Natural killer cell (primary cell): ENCODE results near the gene SCN11A. TPM values are rescaled to one million over a fixed set of nuclear protein-coding genes. Genes with fewer than 3 reads are reported as not detected.

ENCODE experiments used
- ATAC-seq, 3 donors: fragments of 150-1000 bp in 2 of 3; fragments of 200-7000 bp in 1 of 3; cut with Tn5 transposase; 1 replicate in 1 of 3; 2 replicates in 2 of 3; pipeline ENCODE4 v1.10.0; 2021; ENCODE audit warnings: mild to moderate bottlenecking in 2 of 3, moderate library complexity in 2 of 3
- DNase-seq, 2 donors: peaks; one replicate each; pipeline versions ENCODE4 v3.0.0 to v3.0.0-alpha.2; 2013 to 2021; ENCODE audit warnings: mixed read lengths in 1 of 2
- H3K27ac ChIP-seq: one replicate; pipeline ENCODE4 v1.5.1; 2013; ENCODE audit warnings: mild to moderate bottlenecking, low read length
- H3K27me3 ChIP-seq: one replicate; pipeline ENCODE4 v1.6.1; 2013; ENCODE audit warnings: low read length; ENCODE audit not compliant: control insufficient read depth, insufficient read depth
- H3K36me3 ChIP-seq: one replicate; pipeline ENCODE4 v1.6.1; 2013; ENCODE audit warnings: low read length; ENCODE audit not compliant: control insufficient read depth, insufficient read depth
- H3K4me1 ChIP-seq: one replicate; pipeline ENCODE4 v1.6.1; 2013; ENCODE audit warnings: low read length; ENCODE audit not compliant: control insufficient read depth, insufficient read depth
- H3K4me3 ChIP-seq: one replicate; pipeline ENCODE4 v1.5.1; 2013; ENCODE audit warnings: low read length
- H3K9me3 ChIP-seq: one replicate; pipeline ENCODE4 v1.6.1; 2013; ENCODE audit warnings: low read length; ENCODE audit not compliant: control insufficient read depth, insufficient read depth
- H3K27ac Mint-ChIP-seq, 2 donors: one replicate each; pipeline ENCODE4 v1.8.0; 2022; ENCODE audit warnings: mild to moderate bottlenecking in 2 of 2, mixed read lengths in 2 of 2, moderate library complexity in 1 of 2
- H3K27me3 Mint-ChIP-seq, 2 donors: one replicate each; pipeline ENCODE4 v1.8.0; 2022; ENCODE audit warnings: low read depth in 2 of 2, mixed read lengths in 2 of 2
- H3K36me3 Mint-ChIP-seq: one replicate; pipeline ENCODE4 v1.8.0; 2022; ENCODE audit warnings: mixed read lengths
- H3K4me1 Mint-ChIP-seq, 2 donors: one replicate each; pipeline ENCODE4 v1.8.0; 2022; ENCODE audit warnings: mixed read lengths in 2 of 2
- H3K4me3 Mint-ChIP-seq: one replicate; pipeline ENCODE4 v1.8.0; 2022; ENCODE audit warnings: mild to moderate bottlenecking, moderate library complexity, mixed read lengths
- H3K9me3 Mint-ChIP-seq, 2 donors: one replicate each; pipeline ENCODE4 v1.8.0; 2022; ENCODE audit warnings: mixed read lengths in 2 of 2
- CTCF ChIP-seq: fragments of 200-600 bp; IDR thresholded peaks from one replicate; pipeline ENCODE4 v1.8.0; 2022; ENCODE audit warnings: antibody characterized with exemption
- WGBS: methylation state at CpG from one replicate; pipeline ENCODE4 v1.1.7; 2013; ENCODE audit warnings: missing lambda C conversion rate; ENCODE audit not compliant: insufficient coverage; 5-methylcytosine and 5-hydroxymethylcytosine counted together
- intact Hi-C: fragments of 100-400 bp; cut with micrococcal nuclease; formaldehyde crosslinking; loops from one replicate; pipeline ENCODE4 v1.14.2; 2022
- total RNA-seq, 4 donors: library from RNA; stranded (reverse); fragments of 120-200 nt in 1 of 4; gene quantifications; one replicate each; pipeline versions ENCODE4 v1.2.3 to v1.2.4, GENCODE V29; 2013 to 2022

SCN11A gene
- total RNA-seq, 3 donors from 2014 or later (not counting 1 experiment from before 2014, with no cell fraction given), result 0.07 to 0.08 TPM; not detected in 1

GRCh38 chr3:39038165-39038564, 13.6 kb downstream of the SCN11A start:
- H3K27me3 ChIP-seq, result no peaks in the 10 kb centered on the region
- peaks cover 4% of the 10 kb centered on the region for H3K9me3 ChIP-seq
- Mint-ChIP-seq H3K36me3 (peaks cover 14% of the 10 kb centered on the region), H3K9me3 (peaks cover 5 to 6% of the 10 kb centered on the region in 2 donors), H3K27me3 (peaks cover 32 to 61% of the 10 kb centered on the region in 2 donors), H3K4me3 (no peak overlapping the region), H3K4me1 (no peaks in the 10 kb centered on the region), H3K27ac (no peak overlapping the region)
- DNase-seq, result no peak
- H3K4me3 ChIP-seq, result no peak overlapping the region
- no peak for ATAC-seq
- TF ChIP-seq CTCF, result no peak
- H3K27ac ChIP-seq, result no peak overlapping the region
- H3K36me3 ChIP-seq, result no peaks in the 10 kb centered on the region
- no peaks in the 10 kb centered on the region for H3K4me1 ChIP-seq
- intact Hi-C loops, result no loop called here

- H3K36me3 ChIP-seq, result no peaks in the 10 kb centered on the region
Observed at GRCh38 chr3:39029556-39029955, 22.2 kb downstream of the SCN11A start.

GRCh38 chr3:39028546-39028945, 23.2 kb downstream of the SCN11A start:
- TF ChIP-seq CTCF, result no peak
- Mint-ChIP-seq H3K9me3 (no peaks in the 10 kb centered on the region), H3K27me3 (peaks cover 14 to 52% of the 10 kb centered on the region in 2 donors), H3K27ac (no peak overlapping the region), H3K4me1 (no peaks in the 10 kb centered on the region), H3K4me3 (no peak overlapping the region), H3K36me3 (no peaks in the 10 kb centered on the region)
- Histone ChIP-seq H3K4me1 (no peaks in the 10 kb centered on the region), H3K36me3 (no peaks in the 10 kb centered on the region), H3K4me3 (no peak overlapping the region), H3K27me3 (no peaks in the 10 kb centered on the region), H3K9me3 (no peaks in the 10 kb centered on the region), H3K27ac (no peak overlapping the region)
- ATAC-seq (no peak), DNase-seq (no peak)
- WGBS, result 90% methylated on average over 3 of the region's 3 CpGs
- intact Hi-C loops, result loop anchor here (10.0 kb wide), 1 partner anchor 514 kb away; no protein-coding TSS in a partner anchor

More at GRCh38 chr3:39029556-39029955, 22.2 kb downstream of the SCN11A start:
- Histone ChIP-seq H3K9me3 (no peaks in the 10 kb centered on the region), H3K4me3 (no peak overlapping the region), H3K4me1 (no peaks in the 10 kb centered on the region), H3K27ac (no peak overlapping the region), H3K27me3 (no peaks in the 10 kb centered on the region)
- peaks cover 11 to 47% of the 10 kb centered on the region in 2 donors for H3K27me3 Mint-ChIP-seq
- no peaks in the 10 kb centered on the region for H3K4me1 Mint-ChIP-seq
- no peak for DNase-seq
- no peak for ATAC-seq
- no peak for TF ChIP-seq CTCF
- H3K4me3 Mint-ChIP-seq, result no peak overlapping the region
- no peaks in the 10 kb centered on the region for H3K36me3 Mint-ChIP-seq
- intact Hi-C loops, result loop anchor here (10.0 kb wide), 1 partner anchor 515 kb away; no protein-coding TSS in a partner anchor
- no peaks in the 10 kb centered on the region for H3K9me3 Mint-ChIP-seq
- WGBS, result 83% methylated on average over 1 of the region's 1 CpG
- H3K27ac Mint-ChIP-seq, result no peak overlapping the region
